Heart right ventricle (tissue), 16 donors: ENCODE measurements around the gene LYSMD2. TPM values are rescaled to one million over a fixed set of nuclear protein-coding genes. Genes with fewer than 3 reads are reported as not detected.

Source experiments
- ATAC-seq, 8 donors: fragments of 200-7000 bp; cut with Tn5 transposase; one replicate each; pipeline ENCODE4 v1.9.1; 2020; ENCODE audit warnings: mild to moderate bottlenecking in 8 of 8, moderate library complexity in 8 of 8, moderate number of reproducible peaks in 1 of 8
- DNase-seq, 2 donors: peaks; one replicate each; pipeline ENCODE4 v3.0.0-alpha.2; 2020
- H3K27ac ChIP-seq, 10 donors: fragments of 200-600 bp; sonication (generic) in 2 of 10; one replicate each; pipeline versions ENCODE4 v1.5.0 to v1.8.0; 2020 to 2022; ENCODE audit warnings: mild to moderate bottlenecking in 3 of 10
- H3K27me3 ChIP-seq, 7 donors: fragments of 200-600 bp; one replicate each; pipeline ENCODE4 v1.8.0; 2021 to 2022; ENCODE audit warnings: mild to moderate bottlenecking in 2 of 7
- H3K36me3 ChIP-seq, 9 donors: fragments of 200-600 bp; sonication (generic) in 1 of 9; one replicate each; pipeline versions ENCODE4 v1.5.0 to v1.8.0; 2020 to 2022; ENCODE audit warnings: mild to moderate bottlenecking in 2 of 9
- H3K4me1 ChIP-seq, 9 donors: fragments of 200-600 bp; sonication (generic) in 1 of 9; one replicate each; pipeline versions ENCODE4 v1.5.0 to v1.8.0; 2020 to 2022; ENCODE audit warnings: mild to moderate bottlenecking in 4 of 9
- H3K4me3 ChIP-seq, 10 donors: fragments of 200-600 bp; sonication (generic) in 2 of 10; one replicate each; pipeline versions ENCODE4 v1.5.0 to v1.8.0; 2020 to 2022; ENCODE audit warnings: mild to moderate bottlenecking in 7 of 10, moderate library complexity in 2 of 10
- H3K9me3 ChIP-seq, 11 donors: fragments of 200-600 bp in 10 of 11; sonication (generic) in 2 of 11; one replicate each; pipeline versions ENCODE4 v1.5.0 to v1.8.0; 2013 to 2022; ENCODE audit warnings: mild to moderate bottlenecking in 2 of 11, control low read depth in 1 of 11, moderate library complexity in 1 of 11
- WGBS, 2 donors: extraction: QIAGEN DNeasy Blood & Tissue Kit; methylation state at CpG; one replicate each; pipeline ENCODE4 v1.1.7; 2013; ENCODE audit warnings: inconsistent platforms in 1 of 2; 5-methylcytosine and 5-hydroxymethylcytosine counted together
- intact Hi-C, 10 donors: fragments of 100-400 bp; cut with DNase I; formaldehyde crosslinking; loops; one replicate each; pipeline versions ENCODE4 v1.11.1 to v1.14.2; 2022
- polyA plus RNA-seq, 2 donors: library from polyadenylated mRNA; stranded (reverse); fragments of 200-250 nt; gene quantifications; one replicate each; pipeline ENCODE4 v1.2.3, GENCODE V29; 2013
- total RNA-seq, 10 donors: library from RNA; stranded (reverse); fragmentation: NEBNext Ultra II Directional in 3 of 10; extraction: Animal tissue kit (Norgen Biotek cat#: 25700) in 3 of 10; gene quantifications; one replicate each; pipeline versions ENCODE4 v1.2.1 to v1.2.4, GENCODE V29; 2021 to 2023
- TF ChIP-seq, protein P1 (sequence below), 9 donors: fragments of 200-600 bp; sonication (generic) in 2 of 9; IDR thresholded peaks; one replicate each; pipeline versions ENCODE4 v1.5.0 to v1.8.0; 2021 to 2022; ENCODE audit warnings: antibody characterized with exemption in 9 of 9, mild to moderate bottlenecking in 5 of 9, moderate library complexity in 1 of 9
- donor health status: Arrhythmogenic right ventricular cardiomyopathy.
- donor health status: ischemic (EF 13 %, LVEDD 7.1; RV severe dilation, severe dysfunction).
- donor health status: healthy with polysubstance abuse.
- donor health status: DM: no; HTN: yes; CAD: no.
- donor health status: DM: no; HTN: no; CAD: no.
- donor health status: ischemic (EF 25% LVEDD 6.9; RV normal size, moderate dysfunction).
- donor health status: ischemic (EF 25% LVEDD 5.7; RV mildly dilated, moderate dysfunction).
- donor health status: healthy.
- donor health status: DM: yes; HTN: yes; CAD: no.
- donor health status: Ischemic cardiomyopathy.
- donor health status: ischemic (EF 35%, LVEDD 5.7; RV mildly dilated, moderate dysfunction).
- donor health status: nonischemic (EF 11% LVEDD 7.7; RV severe dilation, severe dysfunction).
- donor health status: DM: yes; HTN: yes; CAD: no.
- donor health status: PGD.
- donor health status: ischemic (EF 29% LVEDD 5.4; RV normal size, mild dysfunction).
- donor health status: nonischemic (EF 23%, LVEDD 6.1; RV moderate dilation, normal function).

LYSMD2 gene
- total and polyA plus RNA-seq, 12 donors = 1.7 to 8.6 (median 4.2) TPM

DNA sequence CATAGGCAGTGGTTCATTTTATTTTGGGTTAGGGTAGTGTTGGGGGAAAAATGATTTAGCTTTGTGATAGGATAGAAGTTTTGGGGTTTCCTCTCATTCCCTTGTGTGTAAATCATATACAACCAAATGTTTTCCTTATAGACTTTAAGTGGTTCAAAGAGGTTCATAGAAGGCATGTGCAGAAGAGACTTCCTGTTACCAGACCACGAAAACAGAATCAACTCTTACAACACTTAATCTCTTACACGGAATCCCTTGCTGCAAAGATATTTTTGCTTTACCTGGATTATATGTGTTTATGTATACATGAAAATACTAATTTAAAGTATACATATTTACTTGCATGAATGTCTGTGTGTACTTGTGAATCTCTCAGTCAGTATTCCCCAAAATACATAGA is 16.8 kb upstream of the LYSMD2 start:
- Histone ChIP-seq H3K4me1 (peaks cover 4 to 68% (median 24%) of the 10 kb centered on the region in 9 donors), H3K9me3 (no peaks in the 10 kb centered on the region), H3K27me3 (peaks cover 0 to 8% (median 0%) of the 10 kb centered on the region in 7 donors), H3K4me3 (no peak overlapping the region), H3K27ac (no peak overlapping the region), H3K36me3 (no peaks in the 10 kb centered on the region)
- ATAC-seq (no peak), DNase-seq (no peak)
- WGBS, 2 donors = 79% methylated on average over 2 of the region's 2 CpGs
- TF ChIP-seq, protein P1, sequence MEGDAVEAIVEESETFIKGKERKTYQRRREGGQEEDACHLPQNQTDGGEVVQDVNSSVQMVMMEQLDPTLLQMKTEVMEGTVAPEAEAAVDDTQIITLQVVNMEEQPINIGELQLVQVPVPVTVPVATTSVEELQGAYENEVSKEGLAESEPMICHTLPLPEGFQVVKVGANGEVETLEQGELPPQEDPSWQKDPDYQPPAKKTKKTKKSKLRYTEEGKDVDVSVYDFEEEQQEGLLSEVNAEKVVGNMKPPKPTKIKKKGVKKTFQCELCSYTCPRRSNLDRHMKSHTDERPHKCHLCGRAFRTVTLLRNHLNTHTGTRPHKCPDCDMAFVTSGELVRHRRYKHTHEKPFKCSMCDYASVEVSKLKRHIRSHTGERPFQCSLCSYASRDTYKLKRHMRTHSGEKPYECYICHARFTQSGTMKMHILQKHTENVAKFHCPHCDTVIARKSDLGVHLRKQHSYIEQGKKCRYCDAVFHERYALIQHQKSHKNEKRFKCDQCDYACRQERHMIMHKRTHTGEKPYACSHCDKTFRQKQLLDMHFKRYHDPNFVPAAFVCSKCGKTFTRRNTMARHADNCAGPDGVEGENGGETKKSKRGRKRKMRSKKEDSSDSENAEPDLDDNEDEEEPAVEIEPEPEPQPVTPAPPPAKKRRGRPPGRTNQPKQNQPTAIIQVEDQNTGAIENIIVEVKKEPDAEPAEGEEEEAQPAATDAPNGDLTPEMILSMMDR (IDR thresholded peaks at IDR 0.05) = no peak
- intact Hi-C loops = no loop called here

DNA sequence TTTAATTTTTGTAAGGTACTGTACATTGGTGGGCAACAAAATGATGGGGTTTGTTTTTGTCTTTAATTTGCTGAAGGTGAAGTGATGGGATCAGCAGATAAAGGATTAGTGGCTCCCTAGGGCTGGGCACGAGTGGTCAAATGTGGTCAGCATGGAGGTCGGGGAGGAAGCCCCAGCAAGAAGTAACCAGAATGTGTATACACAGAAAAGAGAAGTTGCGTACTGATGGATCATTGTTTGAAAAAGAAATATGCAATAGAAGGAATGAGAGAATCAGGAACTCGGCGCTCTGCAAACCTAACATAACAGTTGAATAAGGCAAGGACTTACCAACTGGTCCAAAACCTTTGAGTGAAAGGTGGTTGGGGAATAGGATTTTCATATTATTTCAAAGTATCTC is 15.4 kb upstream of the LYSMD2 start:
- H3K27me3 ChIP-seq = peaks cover 0 to 10% (median 0%) of the 10 kb centered on the region in 7 donors
- H3K9me3 ChIP-seq = no peaks in the 10 kb centered on the region
- H3K36me3 ChIP-seq = no peaks in the 10 kb centered on the region
- H3K27ac ChIP-seq = no peak overlapping the region
- DNase-seq (no peak), ATAC-seq (no peak)
- H3K4me3 ChIP-seq = peak overlapping the region in 2 of 10 donors; percentile 70 to 71
- intact Hi-C loops = no loop called here
- peaks cover 4 to 54% (median 13%) of the 10 kb centered on the region in 9 donors for H3K4me1 ChIP-seq
- WGBS, 2 donors = 83 to 88% methylated on average over 5 of the region's 5 CpGs
- TF ChIP-seq, protein P1 (IDR thresholded peaks at IDR 0.05) = no peak

DNA sequence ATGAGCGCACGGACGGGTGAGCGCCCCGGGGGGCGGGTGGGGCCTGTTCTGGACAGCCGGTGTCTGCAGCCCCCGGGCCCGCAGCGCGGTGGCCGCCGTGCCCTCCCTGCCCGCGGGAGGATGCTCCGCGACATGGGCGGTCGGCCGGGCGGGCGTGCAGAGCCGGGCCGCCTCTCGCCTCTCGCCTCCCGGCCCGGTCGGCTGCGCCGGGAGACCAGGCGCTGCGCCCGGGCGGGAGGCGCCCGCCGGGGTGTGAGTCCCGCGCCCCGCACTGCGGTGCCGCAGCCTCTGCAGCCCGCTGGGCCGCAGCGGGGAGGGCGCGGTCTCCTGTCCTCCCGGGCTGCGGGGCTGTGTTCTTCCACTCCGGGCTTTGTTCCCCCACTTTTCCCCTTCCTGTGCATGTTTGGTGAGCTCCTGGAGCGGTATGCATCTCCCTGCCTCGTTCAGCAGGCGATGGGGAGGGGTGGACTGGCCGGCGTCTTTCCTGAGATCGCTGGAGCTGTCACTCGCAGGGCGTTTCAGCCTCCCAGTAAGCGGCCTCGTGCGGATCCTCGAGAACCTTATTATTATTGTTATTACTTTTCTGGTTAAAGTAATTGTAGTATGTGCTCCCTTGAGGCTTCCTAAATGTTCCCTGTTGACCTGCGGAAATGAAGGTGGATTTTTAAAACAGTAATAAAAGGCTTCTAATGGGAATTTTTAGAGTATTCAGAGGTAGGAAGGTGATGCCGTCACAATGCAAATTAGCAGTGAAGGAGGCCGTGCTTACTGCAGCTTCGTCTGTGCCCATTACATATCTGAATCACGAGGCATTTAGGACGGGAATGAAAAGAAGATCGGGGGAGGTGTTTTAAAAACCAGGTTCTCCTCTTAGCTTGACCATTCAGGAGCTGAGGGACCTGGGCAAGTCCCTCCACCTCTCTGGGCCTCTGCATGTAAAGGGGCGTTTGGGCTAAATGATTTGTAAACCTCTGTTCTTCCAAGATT is 14.5 kb upstream of the LYSMD2 start:
- no peaks in the 10 kb centered on the region for H3K9me3 ChIP-seq
- WGBS, 2 donors = 4% methylated on average over 58 to 70 of the region's 71 CpGs
- ATAC-seq (peak; percentile 38 to 74 (median 58)), DNase-seq (peak; percentile 15 to 41)
- H3K27ac ChIP-seq = peak overlapping the region in 8 of 10 donors; percentile 37 to 73 (median 60)
- no peaks in the 10 kb centered on the region for H3K36me3 ChIP-seq
- peaks cover 0 to 10% (median 4%) of the 10 kb centered on the region in 7 donors for H3K27me3 ChIP-seq
- TF ChIP-seq, protein P1 (IDR thresholded peaks at IDR 0.05) = no peak
- intact Hi-C loops = no loop called here
- H3K4me1 ChIP-seq = peaks cover 4 to 53% (median 13%) of the 10 kb centered on the region in 9 donors
- H3K4me3 ChIP-seq = peak overlapping the region; percentile 36 to 74 (median 66)

DNA sequence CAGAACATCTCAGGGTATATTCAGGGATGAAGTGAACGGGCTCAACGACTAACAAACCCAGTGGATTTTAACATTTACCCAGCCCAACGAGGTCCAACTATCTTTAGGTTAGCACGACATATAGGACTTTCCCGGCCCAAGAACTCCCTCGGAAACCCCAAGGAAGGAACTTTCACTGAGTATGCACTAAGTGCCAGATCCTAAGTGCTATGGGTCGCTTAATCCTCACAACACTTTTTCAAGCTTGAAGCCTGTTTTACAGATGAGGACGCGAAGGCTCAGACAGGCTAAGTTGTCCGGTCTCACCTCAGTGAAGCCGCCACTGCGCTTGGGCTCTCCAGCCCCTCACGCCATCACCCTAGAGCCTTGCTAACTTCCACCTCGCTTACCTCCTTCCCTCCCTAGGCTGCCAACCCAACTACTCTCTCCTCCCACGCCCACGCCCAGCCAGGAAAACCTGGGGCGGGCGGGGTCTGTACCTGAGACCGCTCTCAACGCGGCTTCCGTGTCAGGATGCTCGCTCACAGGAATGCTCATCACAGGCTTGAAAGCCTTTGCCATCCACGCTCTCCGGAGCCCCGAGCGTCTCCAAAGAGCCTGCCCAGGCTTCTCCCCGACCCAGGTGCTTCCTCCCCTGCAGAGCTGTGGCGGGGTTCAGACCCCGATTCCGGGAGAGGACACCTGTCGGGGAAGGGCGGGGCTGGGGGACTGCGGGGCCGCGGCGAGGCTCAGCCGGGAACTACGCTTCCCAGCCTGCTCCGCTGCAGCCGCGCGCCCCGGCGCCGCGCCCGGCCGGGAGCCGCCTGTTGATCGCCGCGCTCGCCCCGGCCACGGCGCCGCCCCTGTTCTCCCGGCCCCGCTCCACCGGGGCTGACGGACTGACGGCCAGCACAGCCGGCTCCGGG is 13.6 kb upstream of the LYSMD2 start, which contains the start of gene TMOD2:
TSS of gene TMOD2 (plus strand) at position 806 of the 905 bp plus-strand sequence. CDS start 14,845 bp downstream, outside the sequence.
- no peaks in the 10 kb centered on the region for H3K9me3 ChIP-seq
- DNase-seq = peak; percentile 24 to 62
- no peaks in the 10 kb centered on the region for H3K36me3 ChIP-seq
- peaks cover 0 to 12% (median 7%) of the 10 kb centered on the region in 7 donors for H3K27me3 ChIP-seq
- TF ChIP-seq, protein P1 (IDR thresholded peaks at IDR 0.05) = no peak
- peak; percentile 81 to 96 (median 92) for ATAC-seq
- 5 to 7% methylated on average over 64 to 65 of the region's 65 CpGs for WGBS, 2 donors
- peak within 1 kb of the TSS in 8 of 10 donors; percentile 37 to 73 (median 60) for H3K27ac ChIP-seq
- peaks cover 4 to 44% (median 13%) of the 10 kb centered on the region in 9 donors for H3K4me1 ChIP-seq
- H3K4me3 ChIP-seq = peak within 1 kb of the TSS; percentile 36 to 74 (median 66)
- intact Hi-C loops = no loop called here
